Stimulated activated CD4-positive, alpha-beta T cell treated with anti-CD3 and anti-CD28 coated beads, Interleukin-2, amount 100 ng/mL, for 4 hours (primary cell): ENCODE results near the gene FAM13C.
"Not testable (repeated sequence)": the region's sequence is repeated elsewhere in the genome, so short reads cannot be mapped to it uniquely, and the experiment has no call there.

Source experiments
- DNase-seq: peaks from one replicate; pipeline ENCODE4 v3.0.0-alpha.2; 2020; ENCODE audit warnings: low read depth

The FAM13C gene

DNA sequence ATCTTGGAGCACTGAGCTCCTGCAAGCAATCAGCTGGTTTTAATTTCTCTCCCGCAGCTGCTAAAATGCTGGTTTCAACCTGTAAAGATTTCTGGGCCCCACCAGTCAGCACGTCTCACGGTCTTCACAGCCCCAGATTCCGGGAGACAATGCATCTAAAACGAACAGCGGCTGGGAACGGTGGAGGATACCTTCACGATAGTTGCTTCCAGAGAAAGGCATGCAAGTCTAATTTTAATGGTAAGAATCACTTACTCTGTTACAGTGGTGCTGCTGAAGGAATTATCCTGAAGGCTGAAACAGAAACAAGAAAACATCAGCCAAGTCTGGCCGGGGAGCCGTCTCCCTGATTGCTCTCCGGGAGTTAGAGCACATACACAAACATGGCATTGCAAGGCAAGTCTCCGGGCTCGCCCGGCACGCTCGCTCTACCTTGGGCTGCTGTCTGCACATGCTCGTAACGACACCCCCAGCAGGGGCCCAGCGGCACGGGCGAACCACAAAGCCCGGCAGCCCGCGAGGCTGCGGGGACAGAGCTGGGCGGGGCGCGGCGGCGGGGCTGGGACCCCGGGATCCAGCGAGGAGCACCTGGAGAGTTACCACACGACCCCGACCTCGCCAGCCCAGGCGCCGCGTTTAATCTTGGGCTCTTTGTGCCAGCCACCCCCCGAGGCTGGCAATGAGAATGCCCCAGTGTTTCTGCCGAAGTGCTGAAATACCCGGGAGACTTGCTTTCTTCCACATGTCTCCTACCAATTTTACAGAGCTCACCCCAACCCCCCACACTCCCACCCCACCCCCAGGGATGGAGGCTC, at the start of gene FAM13C:
FAM13C (minus strand) TSS at position 406 of the 815 bp plus-strand sequence; CDS start at position 317, 89 bp downstream.
- no peak for DNase-seq

DNA sequence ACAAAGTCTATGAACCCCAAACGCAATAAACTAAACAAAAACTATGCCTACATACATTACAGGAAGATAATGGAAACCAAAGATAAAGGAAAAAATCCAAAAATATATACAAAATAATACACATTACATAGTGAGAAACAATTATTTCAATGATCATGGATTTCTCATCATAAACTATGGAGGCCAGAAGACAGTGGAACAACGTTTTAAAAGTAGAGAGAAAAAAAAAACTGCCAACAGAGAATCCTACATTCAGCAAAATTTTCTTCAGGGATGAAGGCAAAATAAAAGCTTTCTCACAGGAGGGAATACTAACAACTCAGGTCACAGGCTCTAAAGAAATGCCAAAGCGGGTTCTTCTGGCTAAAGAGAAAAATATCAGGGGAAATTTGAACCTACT, 42.9 kb upstream of the FAM13C start:
- no peak for DNase-seq

DNA sequence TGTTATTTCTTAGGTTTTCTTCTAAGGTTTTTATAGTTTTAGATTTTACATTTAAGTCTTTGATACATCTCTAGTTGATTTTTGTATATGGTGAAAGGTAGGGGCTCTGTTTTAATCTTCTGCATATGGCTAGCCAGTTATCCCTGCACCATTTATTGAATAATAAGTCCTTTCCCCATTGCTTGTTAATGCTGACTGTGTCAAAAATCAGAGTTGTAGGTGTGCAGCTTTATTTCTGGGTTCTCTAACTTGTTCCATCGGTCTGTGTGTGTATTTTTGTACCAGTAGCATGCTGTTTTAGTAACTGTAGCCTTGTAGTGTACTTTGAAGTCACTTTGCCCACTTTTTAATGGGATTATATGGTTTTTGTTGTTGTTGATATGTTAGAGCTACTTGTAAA, 37.9 kb upstream of the FAM13C start:
- DNase-seq, result no peak

DNA sequence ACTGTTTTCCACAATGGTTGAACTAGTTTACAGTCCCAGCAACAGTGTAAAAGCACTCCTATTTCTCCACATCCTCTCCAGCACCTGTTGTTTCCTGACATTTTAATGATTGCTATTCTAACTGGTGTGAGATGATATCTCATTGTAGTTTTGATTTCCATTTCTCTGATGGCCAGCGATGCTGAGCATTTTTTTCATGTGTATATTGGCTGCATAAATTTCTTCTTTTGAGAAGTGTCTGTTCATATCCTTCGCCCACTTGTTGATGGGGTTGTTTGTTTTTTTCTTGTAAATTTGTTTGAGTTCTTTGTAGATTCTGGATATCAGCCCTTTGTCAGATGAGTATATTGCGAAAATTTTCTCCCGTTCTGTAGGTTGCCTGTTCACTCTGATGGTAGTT, 37.0 kb upstream of the FAM13C start:
- not testable (repeated sequence) for DNase-seq

DNA sequence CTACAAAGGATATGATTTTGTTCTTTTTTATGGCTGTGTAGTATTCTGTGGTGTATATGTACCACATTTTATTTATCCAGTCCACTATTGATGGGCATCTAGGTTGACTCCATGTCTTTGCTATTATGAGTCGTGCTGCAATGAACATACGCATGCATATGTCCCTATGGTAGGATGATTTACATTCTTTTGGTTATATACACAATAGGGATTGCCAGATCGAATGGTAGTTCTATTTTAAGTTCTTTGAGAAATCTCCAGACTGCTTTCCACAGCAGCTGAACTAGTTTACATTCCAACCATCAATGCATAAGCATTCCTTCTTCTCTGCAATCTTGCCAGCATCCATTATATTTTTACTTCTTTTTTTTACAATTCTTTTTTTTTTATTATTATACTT, 35.6 kb upstream of the FAM13C start:
- no peak for DNase-seq

GRCh38 chr10:59395984-59396383, 33.6 kb upstream of the FAM13C start:
- no peak for DNase-seq

DNA sequence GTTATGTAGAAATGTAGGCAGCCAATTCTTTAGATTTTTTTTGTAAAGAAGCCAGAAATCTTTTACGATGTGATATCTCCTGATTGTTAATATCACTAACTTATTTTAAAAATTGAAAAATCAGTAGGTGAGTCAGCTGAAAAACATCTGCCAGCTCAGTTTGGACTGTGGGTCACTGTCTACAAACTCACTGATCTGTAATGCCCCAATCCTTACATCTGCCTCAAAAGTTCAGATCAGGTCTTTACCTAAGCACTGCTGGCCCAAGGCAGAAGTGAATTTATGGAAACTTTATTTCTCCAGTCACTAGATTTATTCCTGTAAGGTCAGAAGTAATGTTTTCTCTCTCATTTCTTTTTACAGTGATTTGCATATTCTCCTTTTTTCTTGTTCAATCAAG, 31.0 kb upstream of the FAM13C start:
- DNase-seq, result no peak

DNA sequence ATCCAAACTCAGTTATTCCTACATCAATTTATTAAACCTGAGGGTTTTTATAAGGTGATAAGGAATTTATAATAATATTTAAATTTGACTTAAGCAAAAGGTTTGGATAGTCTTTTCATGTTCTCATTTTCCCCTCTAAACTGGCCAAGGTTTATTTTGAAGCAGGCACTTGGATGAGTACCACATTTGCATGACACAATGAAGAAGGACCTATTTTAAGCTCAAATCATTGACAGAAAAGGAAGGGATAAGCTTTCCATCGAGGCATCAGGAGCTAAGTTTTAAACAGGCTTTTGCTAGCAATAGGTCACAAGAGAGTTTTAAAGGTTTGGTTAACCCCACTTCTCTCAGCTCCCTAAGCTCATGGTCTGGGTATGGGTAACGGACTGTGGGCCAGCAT, 28.7 kb upstream of the FAM13C start:
- DNase-seq, result no peak

GRCh38 chr10:59388671-59388976, 26.3 kb upstream of the FAM13C start:
- no peak for DNase-seq

DNA sequence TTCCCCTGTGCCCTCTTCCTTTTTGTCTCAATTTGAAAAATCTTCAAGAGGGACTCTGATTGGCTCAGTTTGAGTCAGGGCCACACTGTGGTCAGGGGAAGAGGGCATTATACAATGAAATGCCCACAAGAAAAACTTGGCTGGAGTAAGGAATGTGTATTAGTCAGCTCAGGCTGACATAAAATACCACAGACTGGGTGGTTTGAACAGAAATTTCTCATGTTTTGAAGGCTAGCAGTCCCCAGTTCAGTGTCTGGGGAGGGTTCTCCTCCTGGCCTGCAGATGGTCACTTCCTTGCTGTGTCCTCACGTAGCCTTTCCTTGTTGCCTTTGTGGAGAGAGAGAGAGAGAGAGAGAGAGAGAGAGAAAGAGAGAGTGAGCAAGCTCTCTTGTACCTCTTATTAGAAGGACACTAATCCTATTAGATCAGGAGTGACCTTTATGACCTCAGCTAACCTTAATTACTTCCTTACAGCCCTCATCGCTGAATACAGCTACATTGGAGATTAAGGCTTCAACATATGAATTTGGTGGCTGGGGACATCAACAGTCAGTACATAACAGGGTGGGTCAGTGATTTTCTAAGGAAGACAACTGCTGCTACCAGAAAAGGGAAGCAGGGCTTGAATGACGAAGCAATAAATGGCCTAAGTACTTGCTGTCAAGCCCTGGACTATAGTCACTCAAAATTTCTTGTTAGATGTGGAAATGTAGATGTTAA, 25.8 kb upstream of the FAM13C start:
- no peak for DNase-seq

GRCh38 chr10:59384761-59385160, 22.4 kb upstream of the FAM13C start:
- no peak for DNase-seq

- DNase-seq, result no peak
Measured at GRCh38 chr10:59383908-59384307, 21.6 kb upstream of the FAM13C start.

DNA sequence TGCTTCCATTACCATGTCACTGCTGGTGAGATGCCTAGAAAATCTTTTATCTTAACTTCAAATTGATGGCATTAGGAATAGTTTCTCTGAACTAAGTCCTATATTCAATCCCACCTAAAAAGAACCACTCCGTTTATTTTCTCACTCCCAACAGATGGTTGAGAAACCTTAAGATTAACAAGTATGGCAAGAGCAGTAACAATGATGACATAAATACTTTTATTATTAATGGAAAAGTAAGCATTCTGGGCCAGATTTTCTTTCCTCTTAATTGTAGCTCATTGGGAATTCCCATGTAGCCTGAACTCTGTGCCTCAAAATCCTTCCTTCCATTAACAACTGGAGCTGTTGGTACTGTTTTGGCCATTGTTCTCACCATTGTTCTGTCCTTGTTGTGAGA, 21.1 kb upstream of the FAM13C start:
- DNase-seq, result no peak

DNA sequence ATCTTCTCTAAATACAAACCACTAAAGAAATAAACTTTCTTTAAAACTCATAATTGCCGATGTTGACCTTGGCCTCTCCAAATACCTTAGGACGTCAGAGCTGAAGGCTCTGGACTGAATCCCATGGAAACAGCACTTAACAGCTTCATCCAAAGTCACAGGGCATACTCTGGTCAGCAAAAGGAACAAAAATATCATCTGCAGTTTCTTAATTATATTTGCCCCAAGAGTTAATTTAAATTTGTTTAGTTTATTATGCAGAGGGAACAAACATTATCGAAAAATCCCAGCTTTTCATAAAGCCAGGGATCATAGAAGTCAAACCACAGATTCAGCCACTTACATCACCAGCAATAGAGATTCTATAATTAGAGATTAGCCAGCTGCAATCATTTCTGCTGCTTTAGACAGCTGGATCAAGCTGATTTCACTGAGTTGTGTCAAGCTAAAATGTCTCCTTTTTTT, 20.5 kb upstream of the FAM13C start:
- no peak for DNase-seq

DNA sequence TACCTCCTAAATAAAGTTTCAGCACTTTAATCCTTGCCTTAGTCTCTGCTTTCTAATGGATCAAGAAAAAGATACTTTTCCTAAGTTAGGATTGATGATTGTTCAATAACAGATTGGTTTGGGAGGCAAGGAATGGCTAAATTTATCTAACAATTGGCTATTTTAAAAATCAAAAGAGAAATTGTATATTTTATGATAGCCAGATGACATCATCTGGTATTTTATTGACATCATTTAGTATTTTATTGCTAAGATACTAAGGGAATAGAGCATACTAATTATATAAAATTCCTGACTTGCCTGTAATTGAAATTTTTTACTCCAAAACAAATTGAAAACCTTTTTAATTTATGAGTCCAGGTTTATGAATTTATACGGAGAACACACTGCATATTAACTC, 19.3 kb upstream of the FAM13C start:
- DNase-seq, result no peak

GRCh38 chr10:59376846-59377245, 14.5 kb upstream of the FAM13C start:
- no peak for DNase-seq

DNA sequence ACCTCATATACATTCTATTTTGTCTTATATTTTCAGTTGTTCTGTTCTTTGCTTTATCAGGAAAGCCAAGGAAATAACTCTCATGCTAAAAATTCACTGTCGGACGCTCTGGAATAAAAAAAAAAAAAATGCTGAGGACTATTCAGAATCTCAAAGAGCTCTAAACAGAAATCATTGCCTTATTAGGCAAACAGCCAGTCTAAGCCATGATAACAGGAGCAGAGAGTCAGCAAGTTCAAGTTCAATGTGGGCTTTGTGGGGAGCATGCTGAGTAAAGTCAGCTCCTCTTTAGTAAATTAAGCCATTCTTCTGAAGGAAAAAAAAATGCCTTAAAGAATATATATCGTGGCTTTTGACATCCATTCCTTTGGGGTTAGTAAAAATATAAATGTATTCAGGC, 13.6 kb upstream of the FAM13C start:
- DNase-seq, result no peak

GRCh38 chr10:59374916-59375315, 12.6 kb upstream of the FAM13C start:
- no peak for DNase-seq

DNA sequence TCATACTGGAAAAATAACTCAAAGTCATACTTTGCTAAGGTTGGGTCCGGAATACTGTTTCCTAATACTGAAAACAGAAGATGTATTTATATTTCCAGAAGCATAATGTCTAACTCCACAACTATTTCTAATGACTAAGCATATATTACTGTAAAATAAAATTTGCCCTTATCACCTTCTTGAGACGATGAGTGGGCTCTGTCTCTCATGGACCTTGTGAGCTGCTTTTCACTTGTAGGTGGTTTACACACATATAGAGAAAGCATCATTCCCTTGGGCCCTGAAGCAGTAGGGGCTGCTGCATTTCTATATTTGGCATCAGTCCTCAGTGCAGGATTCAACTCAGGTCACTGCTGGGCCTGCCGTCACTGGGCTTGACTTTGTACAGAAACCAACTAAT, 10.7 kb upstream of the FAM13C start:
- no peak for DNase-seq

DNA sequence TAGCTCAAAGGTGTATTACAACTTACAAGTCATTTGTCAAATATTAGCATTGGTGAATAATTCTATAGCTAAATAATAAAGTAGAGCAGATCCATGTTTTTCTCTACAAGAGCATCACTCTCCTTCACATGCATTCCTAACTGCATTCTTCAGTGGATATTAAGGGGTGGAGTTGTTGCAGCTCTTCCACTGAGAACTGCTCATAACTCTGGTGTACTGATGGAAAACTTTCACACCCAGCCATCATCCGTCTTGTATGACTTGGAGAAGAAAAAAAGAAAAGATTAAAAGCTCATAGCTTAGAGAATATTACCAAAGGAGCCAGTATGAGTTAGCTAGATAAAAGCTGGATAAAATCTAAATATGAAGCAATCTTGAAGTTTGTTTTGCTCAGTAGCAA, 10.2 kb upstream of the FAM13C start:
- DNase-seq, result no peak

GRCh38 chr10:59366290-59366689, 3.9 kb upstream of the FAM13C start:
- no peak for DNase-seq

GRCh38 chr10:59363446-59363958, 1.2 kb upstream of the FAM13C start:
- no peak for DNase-seq

GRCh38 chr10:59362959-59363381, 621 bp upstream of the FAM13C start:
- no peak for DNase-seq
